ENCODE measurements around the gene ABCC11. TPM values are rescaled to one million over a fixed set of nuclear protein-coding genes. Genes with fewer than 3 reads are reported as not detected.

ABCC11 gene
- total RNA-seq, 1 donor from 2014 or later = 0.09 TPM

DNA sequence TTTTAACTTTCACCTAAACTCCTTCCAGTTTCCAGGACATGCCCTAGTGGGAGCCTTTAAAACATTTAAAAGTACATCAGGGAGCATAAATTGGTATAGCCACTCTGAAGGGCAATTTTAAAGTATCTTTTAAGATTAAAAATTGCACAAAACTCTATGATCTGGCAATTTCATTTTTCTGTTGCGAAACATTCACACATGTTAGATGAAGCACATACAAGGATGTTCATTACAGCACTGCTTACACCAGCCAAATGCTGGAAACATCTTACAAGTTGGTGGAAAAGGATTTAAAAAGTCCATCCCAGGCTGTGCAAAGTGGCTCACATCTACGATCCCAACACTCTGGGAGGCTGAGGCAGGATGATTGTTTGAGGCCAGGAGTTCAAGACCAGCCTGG lies 29.6 kb downstream of the ABCC11 start:
- H3K4me1 Mint-ChIP-seq = no peaks in the 10 kb centered on the region
- no peaks in the 10 kb centered on the region for H3K9me3 Mint-ChIP-seq
- no peak for TF ChIP-seq CTCF (conservative IDR thresholded peaks at IDR 0.05)
- H3K27me3 Mint-ChIP-seq (ENCODE audit: low read depth) = no peaks in the 10 kb centered on the region
- no peak overlapping the region for H3K27ac Mint-ChIP-seq (ENCODE audit: unreplicated experiment)
- no peak for DNase-seq (ENCODE audit: low read depth, low spot score)
- no peaks in the 10 kb centered on the region for H3K36me3 Mint-ChIP-seq (ENCODE audit: low read depth)
- no peak overlapping the region for H3K4me3 Mint-ChIP-seq

- no peaks in the 10 kb centered on the region for H3K36me3 Mint-ChIP-seq (ENCODE audit: low read depth)
- no peaks in the 10 kb centered on the region for H3K4me1 Mint-ChIP-seq
- DNase-seq (ENCODE audit: low read depth, low spot score) = no peak
- H3K27me3 Mint-ChIP-seq (ENCODE audit: low read depth) = no peaks in the 10 kb centered on the region
- peak overlapping the region; percentile 10 for H3K27ac Mint-ChIP-seq (ENCODE audit: unreplicated experiment)
- no peak overlapping the region for H3K4me3 Mint-ChIP-seq
- no peaks in the 10 kb centered on the region for H3K9me3 Mint-ChIP-seq
- TF ChIP-seq CTCF (conservative IDR thresholded peaks at IDR 0.05) = no peak
These were observed 31.6 kb downstream of the ABCC11 start for GRCh38 chr16:48215738-48216137.

- no peak for DNase-seq (ENCODE audit: low read depth, low spot score)
- Mint-ChIP-seq H3K4me3 (no peak overlapping the region), H3K27me3 (ENCODE audit: low read depth) (peaks cover 11% of the 10 kb centered on the region), H3K36me3 (ENCODE audit: low read depth) (no peaks in the 10 kb centered on the region), H3K9me3 (no peaks in the 10 kb centered on the region), H3K4me1 (no peaks in the 10 kb centered on the region), H3K27ac (ENCODE audit: unreplicated experiment) (no peak overlapping the region)
- TF ChIP-seq CTCF (conservative IDR thresholded peaks at IDR 0.05) = no peak
These were observed 35.3 kb downstream of the ABCC11 start for GRCh38 chr16:48212033-48212432.

- no peaks in the 10 kb centered on the region for H3K4me1 Mint-ChIP-seq
- no peak overlapping the region for H3K27ac Mint-ChIP-seq (ENCODE audit: unreplicated experiment)
- H3K27me3 Mint-ChIP-seq (ENCODE audit: low read depth) = peaks cover 19% of the 10 kb centered on the region
- DNase-seq (ENCODE audit: low read depth, low spot score) = no peak
- no peak for TF ChIP-seq CTCF (conservative IDR thresholded peaks at IDR 0.05)
- no peak overlapping the region for H3K4me3 Mint-ChIP-seq
- no peaks in the 10 kb centered on the region for H3K9me3 Mint-ChIP-seq
- no peaks in the 10 kb centered on the region for H3K36me3 Mint-ChIP-seq (ENCODE audit: low read depth)
These were observed 36.6 kb downstream of the ABCC11 start for GRCh38 chr16:48210747-48211146.

GRCh38 chr16:48206594-48207242 lies 40.6 kb downstream of the ABCC11 start:
- Mint-ChIP-seq H3K27ac (ENCODE audit: unreplicated experiment) (peak overlapping the region; percentile 89), H3K4me1 (no peaks in the 10 kb centered on the region), H3K9me3 (no peaks in the 10 kb centered on the region), H3K36me3 (ENCODE audit: low read depth) (no peaks in the 10 kb centered on the region), H3K27me3 (ENCODE audit: low read depth) (peaks cover 21% of the 10 kb centered on the region), H3K4me3 (no peak overlapping the region)
- no peak for TF ChIP-seq CTCF (conservative IDR thresholded peaks at IDR 0.05)
- no peak for DNase-seq (ENCODE audit: low read depth, low spot score)
